DND-41 (cell line): ENCODE measurements around the gene SPRYD4.
A peak's percentile ranks its signal among the peaks of the same experiment; 100 is the strongest.

Experiments used
- ATAC-seq: fragments of 200-7000 bp; cut with Tn5 transposase; 3 replicates; pipeline ENCODE4 v1.9.1; 2021; ENCODE audit warnings: low read depth; ENCODE audit not compliant: insufficient read depth
- DNase-seq: peaks from one replicate; pipeline ENCODE4 v3.0.0-alpha.2; 2020
- H2AFZ ChIP-seq: 2 replicates; pipeline ENCODE4 v1.6.0; 2012; ENCODE audit warnings: low read depth, low read length
- H3K27ac ChIP-seq: 2 replicates; pipeline ENCODE4 v1.5.1; 2012; ENCODE audit warnings: low read length, inconsistent platforms
- H3K27me3 ChIP-seq: fragments of 200-600 bp; sonication (generic); 2 replicates; pipeline ENCODE4 v1.6.0; 2012; ENCODE audit warnings: low read length, mild to moderate bottlenecking, inconsistent platforms; ENCODE audit not compliant: insufficient read depth, poor library complexity
- H3K36me3 ChIP-seq: 2 replicates; pipeline ENCODE4 v1.5.1; 2012; ENCODE audit warnings: low read length, inconsistent platforms; ENCODE audit not compliant: insufficient read depth
- H3K4me1 ChIP-seq: 2 replicates; pipeline ENCODE4 v1.5.1; 2012; ENCODE audit warnings: mild to moderate bottlenecking, low read length; ENCODE audit not compliant: insufficient read depth
- H3K4me2 ChIP-seq: 2 replicates; pipeline ENCODE4 v1.6.0; 2012; ENCODE audit warnings: mild to moderate bottlenecking, moderate library complexity, low read length, inconsistent platforms; ENCODE audit not compliant: insufficient read depth
- H3K4me3 ChIP-seq, 2 experiments: fragments of 200-600 bp in 1 of 2; shearing (Covaris generic) in 1 of 2; 2 replicates each; pipeline ENCODE4 v1.5.1; 2012 to 2016; ENCODE audit warnings: inconsistent platforms in 2 of 2, low read length in 2 of 2, mild to moderate bottlenecking in 2 of 2, low read depth in 1 of 2, moderate library complexity in 1 of 2
- H3K79me2 ChIP-seq: 2 replicates; pipeline ENCODE4 v1.6.0; 2012; ENCODE audit warnings: low read length, inconsistent platforms; ENCODE audit not compliant: insufficient read depth
- H3K9ac ChIP-seq: 2 replicates; pipeline ENCODE4 v1.6.0; 2012; ENCODE audit warnings: low read depth, mild to moderate bottlenecking, inconsistent platforms, low read length, moderate library complexity
- H3K9me3 ChIP-seq: 2 replicates; pipeline ENCODE4 v1.5.1; 2012; ENCODE audit warnings: low read length, moderate library complexity, mild to moderate bottlenecking, inconsistent platforms; ENCODE audit not compliant: insufficient read depth, severe bottlenecking
- H4K20me1 ChIP-seq: 2 replicates; pipeline ENCODE4 v1.6.0; 2012; ENCODE audit warnings: low read length; ENCODE audit not compliant: insufficient read depth
- CTCF ChIP-seq: IDR thresholded peaks from 2 replicates; pipeline ENCODE4 v1.5.1; 2012; ENCODE audit warnings: borderline replicate concordance, low read length, moderate library complexity, mild to moderate bottlenecking; ENCODE audit not compliant: poor library complexity, severe bottlenecking; ENCODE audit errors: extremely low read depth
- EZH2 ChIP-seq: IDR thresholded peaks from 3 replicates; pipeline ENCODE4 v1.6.1; 2012; ENCODE audit warnings: borderline replicate concordance, low read depth, mild to moderate bottlenecking, moderate library complexity, low read length, inconsistent platforms; ENCODE audit not compliant: severe bottlenecking

SPRYD4 gene

GRCh38 chr12:56468216-56469006, at the start of gene SPRYD4:
TSS of gene SPRYD4 (plus strand) at chr12:56468578. CDS start at chr12:56468592, 14 bp downstream.
- peaks cover 22% of the 10 kb centered on the region for H3K36me3 ChIP-seq
- TF ChIP-seq CTCF (peak; percentile 70), EZH2 (no peak)
- peaks cover 38% of the 10 kb centered on the region for H3K79me2 ChIP-seq
- peak within 1 kb of the TSS; percentile 100 for H2AFZ ChIP-seq
- ATAC-seq = peak; percentile 89
- no peaks in the 10 kb centered on the region for H3K27me3 ChIP-seq
- peak within 1 kb of the TSS; percentile 96 for H3K9ac ChIP-seq
- DNase-seq = peak; percentile 94
- peak within 1 kb of the TSS; percentile 91 to 97 for H3K4me3 ChIP-seq
- H3K27ac ChIP-seq = peak within 1 kb of the TSS; percentile 95
- H3K4me1 ChIP-seq = peaks cover 40% of the 10 kb centered on the region
- H3K4me2 ChIP-seq = peak within 1 kb of the TSS; percentile 99
- H3K9me3 ChIP-seq = no peaks in the 10 kb centered on the region
- H4K20me1 ChIP-seq = no peaks in the 10 kb centered on the region

- no peak overlapping the region for H3K4me2 ChIP-seq
- DNase-seq = no peak
- no peaks in the 10 kb centered on the region for H3K27me3 ChIP-seq
- H3K4me3 ChIP-seq = no peak overlapping the region
- no peak overlapping the region for H3K27ac ChIP-seq
- no peaks in the 10 kb centered on the region for H3K4me1 ChIP-seq
- H2AFZ ChIP-seq = no peak overlapping the region
- TF ChIP-seq EZH2 = no peak
- TF ChIP-seq CTCF = no peak
- ATAC-seq = no peak
- no peaks in the 10 kb centered on the region for H3K9me3 ChIP-seq
- H3K9ac ChIP-seq = no peak overlapping the region
- H3K36me3 ChIP-seq = peaks cover 96% of the 10 kb centered on the region
- no peaks in the 10 kb centered on the region for H4K20me1 ChIP-seq
- H3K79me2 ChIP-seq = no peaks in the 10 kb centered on the region
Observed at GRCh38 chr12:56420411-56420810, 48.0 kb upstream of the SPRYD4 start.

- Histone ChIP-seq H3K79me2 (no peaks in the 10 kb centered on the region), H3K9ac (no peak overlapping the region), H3K4me3 (no peak overlapping the region), H3K4me2 (no peak overlapping the region), H3K9me3 (no peaks in the 10 kb centered on the region), H3K27me3 (no peaks in the 10 kb centered on the region), H2AFZ (no peak overlapping the region), H3K36me3 (peaks cover 95% of the 10 kb centered on the region), H4K20me1 (no peaks in the 10 kb centered on the region), H3K27ac (no peak overlapping the region), H3K4me1 (no peaks in the 10 kb centered on the region)
- ATAC-seq (no peak), DNase-seq (no peak)
- TF ChIP-seq CTCF = no peak
- no peak for TF ChIP-seq EZH2
Observed at GRCh38 chr12:56425193-56425592, 43.2 kb upstream of the SPRYD4 start.
